ENCODE measurements around the gene DOCK2.

DNA sequence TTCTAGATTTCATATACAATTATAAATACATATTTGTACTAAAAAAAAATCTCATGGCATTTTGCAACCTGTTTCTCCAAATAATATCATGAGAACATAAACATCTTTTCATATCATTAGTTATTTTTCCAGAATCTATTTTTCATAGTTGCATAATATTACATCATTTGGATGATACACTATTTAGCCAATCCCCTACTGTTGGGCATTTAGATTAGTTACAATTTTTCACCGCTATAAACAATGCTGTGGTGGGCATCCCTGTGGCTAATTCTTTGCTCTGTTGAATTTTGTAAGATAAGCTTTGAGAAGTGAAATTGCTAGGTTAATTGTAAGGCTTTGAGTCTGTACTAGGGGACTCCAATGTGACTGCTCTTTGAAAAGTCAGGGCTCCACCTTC lies 466.4 kb downstream of the DOCK2 start:
- TF ChIP-seq, protein P1, sequence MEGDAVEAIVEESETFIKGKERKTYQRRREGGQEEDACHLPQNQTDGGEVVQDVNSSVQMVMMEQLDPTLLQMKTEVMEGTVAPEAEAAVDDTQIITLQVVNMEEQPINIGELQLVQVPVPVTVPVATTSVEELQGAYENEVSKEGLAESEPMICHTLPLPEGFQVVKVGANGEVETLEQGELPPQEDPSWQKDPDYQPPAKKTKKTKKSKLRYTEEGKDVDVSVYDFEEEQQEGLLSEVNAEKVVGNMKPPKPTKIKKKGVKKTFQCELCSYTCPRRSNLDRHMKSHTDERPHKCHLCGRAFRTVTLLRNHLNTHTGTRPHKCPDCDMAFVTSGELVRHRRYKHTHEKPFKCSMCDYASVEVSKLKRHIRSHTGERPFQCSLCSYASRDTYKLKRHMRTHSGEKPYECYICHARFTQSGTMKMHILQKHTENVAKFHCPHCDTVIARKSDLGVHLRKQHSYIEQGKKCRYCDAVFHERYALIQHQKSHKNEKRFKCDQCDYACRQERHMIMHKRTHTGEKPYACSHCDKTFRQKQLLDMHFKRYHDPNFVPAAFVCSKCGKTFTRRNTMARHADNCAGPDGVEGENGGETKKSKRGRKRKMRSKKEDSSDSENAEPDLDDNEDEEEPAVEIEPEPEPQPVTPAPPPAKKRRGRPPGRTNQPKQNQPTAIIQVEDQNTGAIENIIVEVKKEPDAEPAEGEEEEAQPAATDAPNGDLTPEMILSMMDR (IDR thresholded peaks at IDR 0.05 in 4 of 5, conservative IDR thresholded peaks at IDR 0.05 in 1 of 5) = no peak
- no peak for TF ChIP-seq POLR2A (IDR thresholded peaks at IDR 0.05)
